ENCODE results near the gene SASH1.

Gene SASH1

GRCh38 chr6:148460876-148461646 is 118.4 kb downstream of the SASH1 start:
- Histone ChIP-seq H3K36me3 (ENCODE audit: control insufficient read depth in 2 of 2, insufficient read depth in 1 of 2, low read length in 2 of 2) (no peaks in the 10 kb centered on the region), H3K27ac (ENCODE audit: extremely low read depth, low read depth, low read length) (no peak overlapping the region), H3K4me3 (ENCODE audit: low read depth, low read length) (no peak overlapping the region), H3K4me1 (ENCODE audit: control insufficient read depth, insufficient read depth, low read length) (no peaks in the 10 kb centered on the region; the same call in 1 of the 2 replicates), H3K9me3 (ENCODE audit: control insufficient read depth, insufficient read depth, low read depth, low read length) (no peaks in the 10 kb centered on the region)
- POLR2A ChIA-PET = no interaction called here
- CTCF ChIA-PET = interaction anchor here (1.1 kb wide), 1 partner anchor 284 kb away, joined by 3 read pairs; no protein-coding TSS in a partner anchor
- TF ChIP-seq ZNF416 (tag by site-specific recombination; IDR thresholded peaks at IDR 0.05) = no peak
- TF ChIP-seq ZNF175 (tag by site-specific recombination; IDR thresholded peaks at IDR 0.05) = no peak
- TF ChIP-seq PRDM10 (tag by site-specific recombination; IDR thresholded peaks at IDR 0.05) = no peak
- TF ChIP-seq ZNF549 (tag by site-specific recombination; IDR thresholded peaks at IDR 0.05) = no peak
- TF ChIP-seq ZNF37A (tag by site-specific recombination; IDR thresholded peaks at IDR 0.05) = no peak
- no peak for TF ChIP-seq ZNF2 (tag by site-specific recombination; IDR thresholded peaks at IDR 0.05)
- TF ChIP-seq ZNF830 (tag by site-specific recombination; IDR thresholded peaks at IDR 0.05; ENCODE audit: low read depth) = no peak
- no peak for TF ChIP-seq ZSCAN4 (tag by site-specific recombination; IDR thresholded peaks at IDR 0.05)
- TF ChIP-seq ZBTB44 (tag by site-specific recombination; IDR thresholded peaks at IDR 0.05) = no peak
- TF ChIP-seq ZNF624 (tag by site-specific recombination; IDR thresholded peaks at IDR 0.05) = no peak
- no peak for TF ChIP-seq BCL11A (tag by site-specific recombination; IDR thresholded peaks at IDR 0.05; ENCODE audit: low read depth)
- no peak for TF ChIP-seq ZNF211 (tag by site-specific recombination; IDR thresholded peaks at IDR 0.05; ENCODE audit: low read depth)
- TF ChIP-seq, protein P1, sequence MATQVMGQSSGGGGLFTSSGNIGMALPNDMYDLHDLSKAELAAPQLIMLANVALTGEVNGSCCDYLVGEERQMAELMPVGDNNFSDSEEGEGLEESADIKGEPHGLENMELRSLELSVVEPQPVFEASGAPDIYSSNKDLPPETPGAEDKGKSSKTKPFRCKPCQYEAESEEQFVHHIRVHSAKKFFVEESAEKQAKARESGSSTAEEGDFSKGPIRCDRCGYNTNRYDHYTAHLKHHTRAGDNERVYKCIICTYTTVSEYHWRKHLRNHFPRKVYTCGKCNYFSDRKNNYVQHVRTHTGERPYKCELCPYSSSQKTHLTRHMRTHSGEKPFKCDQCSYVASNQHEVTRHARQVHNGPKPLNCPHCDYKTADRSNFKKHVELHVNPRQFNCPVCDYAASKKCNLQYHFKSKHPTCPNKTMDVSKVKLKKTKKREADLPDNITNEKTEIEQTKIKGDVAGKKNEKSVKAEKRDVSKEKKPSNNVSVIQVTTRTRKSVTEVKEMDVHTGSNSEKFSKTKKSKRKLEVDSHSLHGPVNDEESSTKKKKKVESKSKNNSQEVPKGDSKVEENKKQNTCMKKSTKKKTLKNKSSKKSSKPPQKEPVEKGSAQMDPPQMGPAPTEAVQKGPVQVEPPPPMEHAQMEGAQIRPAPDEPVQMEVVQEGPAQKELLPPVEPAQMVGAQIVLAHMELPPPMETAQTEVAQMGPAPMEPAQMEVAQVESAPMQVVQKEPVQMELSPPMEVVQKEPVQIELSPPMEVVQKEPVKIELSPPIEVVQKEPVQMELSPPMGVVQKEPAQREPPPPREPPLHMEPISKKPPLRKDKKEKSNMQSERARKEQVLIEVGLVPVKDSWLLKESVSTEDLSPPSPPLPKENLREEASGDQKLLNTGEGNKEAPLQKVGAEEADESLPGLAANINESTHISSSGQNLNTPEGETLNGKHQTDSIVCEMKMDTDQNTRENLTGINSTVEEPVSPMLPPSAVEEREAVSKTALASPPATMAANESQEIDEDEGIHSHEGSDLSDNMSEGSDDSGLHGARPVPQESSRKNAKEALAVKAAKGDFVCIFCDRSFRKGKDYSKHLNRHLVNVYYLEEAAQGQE (tag by site-specific recombination; IDR thresholded peaks at IDR 0.05) = no peak
- no peak for TF ChIP-seq ATF2 (tag by site-specific recombination; IDR thresholded peaks at IDR 0.05; ENCODE audit: low read depth)

All from HEK293 (cell line).